GM21825 (cell line): Measurements from ENCODE around the gene CRIM1.
A peak's percentile ranks its signal among the peaks of the same experiment; 100 is the strongest.

Experiments used
- ATAC-seq: cut with Tn5 transposase; IDR thresholded peaks from one replicate; pipeline ENCODE4 v1.9.1; 2021; ENCODE audit warnings: mild to moderate bottlenecking, moderate library complexity; ENCODE audit not compliant: unreplicated experiment

The CRIM1 gene

GRCh38 chr2:36478999-36479398 lies 123.4 kb downstream of the CRIM1 start:
- ATAC-seq = no peak

GRCh38 chr2:36479406-36479805 lies 123.8 kb downstream of the CRIM1 start:
- no peak for ATAC-seq

DNA sequence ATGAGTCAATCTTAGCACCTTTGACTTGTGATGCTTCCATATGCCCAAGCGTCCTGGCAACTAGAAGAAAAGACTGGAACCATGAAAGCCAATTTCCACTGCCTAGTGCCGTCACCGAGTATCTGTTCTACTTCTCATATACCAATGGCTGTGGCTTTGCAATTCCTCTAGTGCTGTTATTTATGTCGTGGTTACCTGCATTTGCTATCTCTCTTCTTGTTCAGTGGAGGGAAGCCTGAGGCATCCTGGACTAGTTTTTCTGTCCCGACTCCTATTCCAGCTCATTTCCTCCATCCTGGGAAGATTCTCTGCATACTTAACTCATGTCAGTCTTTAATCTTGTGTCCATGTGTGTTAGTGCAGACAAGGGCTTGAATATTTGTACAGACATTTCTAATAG lies 124.5 kb downstream of the CRIM1 start:
- ATAC-seq = no peak

GRCh38 chr2:36480636-36481035 lies 125.1 kb downstream of the CRIM1 start:
- ATAC-seq = no peak

DNA sequence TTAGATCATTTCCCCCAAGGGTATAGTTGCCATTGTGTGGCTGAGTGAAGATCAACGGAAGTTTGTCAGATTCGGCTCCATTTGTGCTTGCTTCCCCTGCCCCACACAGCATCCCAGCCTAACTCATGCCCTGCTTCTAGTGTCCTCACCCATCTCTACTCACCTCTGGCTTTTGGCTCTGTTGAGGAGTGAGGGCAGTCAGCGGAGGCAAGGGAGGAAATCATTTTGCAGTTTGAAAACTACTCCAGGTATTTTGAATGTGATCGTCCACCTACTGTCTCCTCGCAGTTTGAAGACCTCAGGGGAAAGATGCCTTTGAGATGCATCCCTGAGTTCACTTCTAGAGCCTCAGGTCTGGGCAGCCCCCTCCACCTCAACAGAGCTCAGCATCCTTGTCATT lies 126.1 kb downstream of the CRIM1 start:
- ATAC-seq = no peak

DNA sequence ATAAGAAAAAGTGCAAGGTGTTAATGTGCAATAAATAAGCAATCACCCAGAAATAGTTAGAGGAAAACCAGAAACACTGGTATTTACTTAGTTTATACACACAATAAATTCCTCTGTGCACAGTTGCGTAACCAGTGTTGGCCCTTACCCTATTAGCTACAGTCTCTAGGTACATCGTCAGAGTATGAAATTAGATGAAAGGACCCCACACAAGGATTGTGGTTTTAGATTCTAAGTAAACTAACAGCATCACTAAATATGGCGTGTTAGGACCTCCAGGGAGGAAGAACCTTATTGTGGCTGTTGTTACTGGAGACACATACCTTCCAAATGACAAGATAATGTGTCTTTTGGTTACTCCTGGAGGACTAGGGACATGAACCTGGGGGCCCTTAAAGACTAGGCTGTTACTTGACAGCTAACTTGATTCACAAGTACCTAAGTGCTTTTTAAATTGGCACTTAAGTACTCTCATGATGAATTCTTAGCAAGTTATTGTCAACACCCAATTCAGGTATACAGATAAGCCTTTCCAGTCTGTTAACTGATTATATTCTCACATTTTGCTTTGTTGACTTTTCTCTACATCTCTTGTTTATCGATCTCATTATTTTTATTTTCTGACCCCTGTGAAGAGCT lies 127.1 kb downstream of the CRIM1 start:
- ATAC-seq = no peak

DNA sequence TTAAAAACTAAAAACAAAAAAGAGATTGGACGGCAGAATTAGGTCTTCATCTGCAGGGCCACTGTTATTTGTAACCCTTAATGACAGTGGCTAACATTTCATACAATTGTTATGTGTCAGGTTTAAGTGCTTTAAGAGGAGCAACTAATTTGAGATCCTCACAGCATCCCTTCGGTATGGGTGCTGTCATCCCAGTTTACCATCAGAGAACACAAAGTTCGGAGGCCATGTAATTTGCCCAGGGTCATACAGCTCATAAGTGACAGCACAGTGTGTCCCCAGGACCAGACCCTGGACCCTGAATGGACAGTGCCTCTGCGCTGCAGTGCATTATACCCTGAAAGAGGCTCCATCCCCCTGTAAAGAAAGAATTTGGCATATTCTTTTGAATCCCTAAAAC lies 127.7 kb downstream of the CRIM1 start:
- ATAC-seq = no peak

GRCh38 chr2:36484454-36484853 lies 128.9 kb downstream of the CRIM1 start:
- ATAC-seq = no peak

GRCh38 chr2:36485521-36485920 lies 129.9 kb downstream of the CRIM1 start:
- no peak for ATAC-seq

DNA sequence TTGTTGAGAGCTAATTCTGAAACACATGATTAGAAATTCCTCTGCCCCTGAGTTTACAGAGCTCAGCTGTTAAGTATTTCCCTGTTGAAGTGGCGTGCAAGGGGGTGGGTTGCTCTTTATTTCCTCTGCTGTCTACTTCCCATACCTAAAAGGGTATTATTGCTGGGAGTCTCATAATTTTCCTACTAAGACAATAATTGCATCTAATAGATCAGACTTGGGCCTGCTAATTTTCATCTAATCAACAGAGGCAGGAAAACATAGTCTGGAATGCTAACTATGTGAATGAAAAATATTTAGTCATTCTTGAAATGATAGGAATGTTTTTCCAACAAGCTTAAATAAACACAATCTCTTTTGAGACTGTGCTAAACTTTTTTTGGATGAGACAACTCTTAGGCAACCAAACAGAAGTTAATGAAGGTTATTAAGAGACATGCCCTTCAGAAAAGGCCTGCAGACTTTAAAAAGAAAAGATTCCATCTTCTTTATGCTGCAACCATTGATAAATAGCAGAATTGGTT lies 131.0 kb downstream of the CRIM1 start:
- ATAC-seq = no peak

GRCh38 chr2:36487947-36488346 lies 132.4 kb downstream of the CRIM1 start:
- no peak for ATAC-seq

GRCh38 chr2:36489281-36489680 lies 133.7 kb downstream of the CRIM1 start:
- ATAC-seq = no peak

GRCh38 chr2:36490749-36491148 lies 135.2 kb downstream of the CRIM1 start:
- no peak for ATAC-seq

- no peak for ATAC-seq
Measured at GRCh38 chr2:36492216-36492945, 136.8 kb downstream of the CRIM1 start.

DNA sequence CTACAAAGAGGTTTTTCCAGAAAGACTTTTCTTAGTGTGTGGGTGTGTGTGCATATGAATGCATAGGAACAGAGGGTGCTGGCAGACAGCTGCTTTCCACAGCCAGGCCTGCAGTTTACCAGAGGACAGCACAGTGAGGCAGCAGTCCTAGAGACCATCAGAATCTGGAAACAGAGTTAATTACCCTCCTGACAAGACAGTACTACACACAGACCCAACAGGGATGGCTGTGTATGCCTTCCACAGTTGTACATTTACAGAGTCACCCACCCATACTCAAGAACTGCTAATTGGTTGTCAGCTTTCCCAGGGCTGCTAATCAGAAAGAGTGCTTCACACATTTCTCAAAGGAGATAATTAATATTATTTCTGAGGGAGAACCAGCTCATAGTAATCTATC lies 137.7 kb downstream of the CRIM1 start:
- no peak for ATAC-seq

GRCh38 chr2:36497570-36498163 lies 142.1 kb downstream of the CRIM1 start:
- ATAC-seq = no peak

DNA sequence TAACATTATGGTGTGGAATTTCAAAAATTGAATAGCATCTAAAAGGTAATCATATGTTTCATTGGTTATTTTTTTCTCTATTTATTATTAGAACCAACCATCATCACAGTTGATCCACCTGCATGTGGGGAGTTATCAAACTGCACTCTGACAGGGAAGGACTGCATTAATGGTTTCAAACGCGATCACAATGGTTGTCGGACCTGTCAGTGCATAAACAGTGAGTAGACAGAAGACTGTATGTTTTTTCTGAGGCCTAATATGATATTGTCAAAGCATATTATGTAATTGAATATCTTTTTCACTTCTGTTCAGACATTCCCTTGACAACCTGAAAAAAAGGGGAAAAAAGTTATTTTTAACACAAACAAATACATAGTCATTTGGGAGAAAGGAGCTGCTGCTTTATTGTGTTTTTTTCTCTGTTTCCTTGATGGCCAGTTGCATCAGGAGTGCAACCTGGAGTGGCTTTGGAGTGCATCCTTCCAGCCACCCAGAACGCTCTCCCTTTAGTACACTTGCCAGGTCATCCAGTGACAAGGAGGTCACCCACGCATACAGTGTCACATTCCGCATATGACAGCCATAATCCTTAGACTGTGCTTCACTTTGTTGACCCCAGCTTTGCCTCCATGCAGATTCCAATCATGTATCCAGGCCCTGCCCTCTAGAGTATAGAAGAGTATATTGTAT lies 143.7 kb downstream of the CRIM1 start:
- no peak for ATAC-seq

GRCh38 chr2:36500072-36500471 lies 144.5 kb downstream of the CRIM1 start:
- ATAC-seq = no peak

DNA sequence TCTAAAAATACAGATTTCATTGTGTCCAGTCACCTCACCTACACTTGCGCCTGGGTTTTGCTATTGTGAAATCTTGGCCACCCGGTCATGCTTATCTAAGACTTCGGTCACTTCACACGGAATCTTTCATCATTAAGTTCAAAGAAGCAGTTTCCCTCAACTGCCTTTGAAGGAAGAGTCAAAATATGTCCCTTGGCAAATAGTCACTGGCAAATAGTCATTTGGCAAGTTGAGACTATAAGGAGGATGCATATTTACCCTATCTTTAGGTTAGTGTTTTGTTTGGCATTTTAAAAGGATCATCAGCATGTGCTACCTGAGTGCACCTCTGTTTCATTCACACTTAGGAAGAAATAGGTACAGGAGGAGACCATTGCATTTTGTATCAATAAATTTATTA lies 146.5 kb downstream of the CRIM1 start:
- ATAC-seq = no peak

GRCh38 chr2:36507408-36507812 lies 151.8 kb downstream of the CRIM1 start:
- ATAC-seq = peak; percentile 90

DNA sequence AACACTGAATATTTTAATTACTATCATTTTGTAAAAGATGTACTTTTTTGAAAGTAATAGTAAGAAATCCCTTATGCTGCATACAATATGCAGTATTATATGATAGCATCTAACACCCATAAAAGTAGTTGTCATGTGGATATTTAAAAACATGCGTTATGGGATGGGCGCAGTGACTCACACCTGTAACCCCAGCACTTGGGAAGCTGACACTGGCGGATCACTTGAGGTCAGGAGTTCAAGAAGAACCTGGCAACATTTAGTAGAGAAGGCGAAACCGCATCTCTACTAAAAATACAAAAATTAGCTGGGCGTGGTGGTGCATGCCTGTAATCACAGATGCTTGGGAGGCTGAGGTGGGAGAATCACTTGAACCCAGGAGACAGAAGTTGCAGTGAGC lies 153.5 kb downstream of the CRIM1 start:
- ATAC-seq = no peak
